CD14-positive monocyte (primary cell): ENCODE results near the gene MXI1. TPM values are rescaled to one million over a fixed set of nuclear protein-coding genes. Genes with fewer than 3 reads are reported as not detected.

Experiments used
- DNase-seq, 3 donors: peaks; one replicate each; pipeline ENCODE4 v3.0.0-alpha.2; 2011 to 2022
- H2AFZ ChIP-seq: 2 replicates; pipeline ENCODE4 v1.6.0; 2012; ENCODE audit warnings: mild to moderate bottlenecking, low read depth, low read length, inconsistent platforms; ENCODE audit not compliant: insufficient read depth, poor library complexity, severe bottlenecking
- H3K27ac ChIP-seq, 2 donors: 1 replicate in 1 of 2; 2 replicates in 1 of 2; pipeline ENCODE4 v1.5.1; 2012 to 2013; ENCODE audit warnings: low read length in 2 of 2, control low read depth in 1 of 2, inconsistent platforms in 1 of 2, low read depth in 1 of 2, mild to moderate bottlenecking in 1 of 2
- H3K27me3 ChIP-seq, 2 donors: one replicate each; pipeline versions ENCODE4 v1.6.0 to v1.6.1; 2011 to 2013; ENCODE audit warnings: low read length in 2 of 2; ENCODE audit not compliant: control insufficient read depth in 2 of 2, insufficient read depth in 2 of 2
- H3K36me3 ChIP-seq, 2 donors: replicated peaks in 1 of 2; 1 replicate in 1 of 2; 2 replicates in 1 of 2; pipeline versions ENCODE4 v1.5.1 to v1.6.1; 2012 to 2013; ENCODE audit warnings: low read length in 2 of 2, control low read depth in 1 of 2, inconsistent platforms in 1 of 2, mild to moderate bottlenecking in 1 of 2; ENCODE audit not compliant: insufficient read depth in 2 of 2, control insufficient read depth in 1 of 2
- H3K4me1 ChIP-seq, 2 donors: 1 replicate in 1 of 2; 2 replicates in 1 of 2; pipeline versions ENCODE4 v1.5.1 to v1.6.1; 2012 to 2013; ENCODE audit warnings: low read length in 2 of 2, control low read depth in 1 of 2, inconsistent platforms in 1 of 2, mild to moderate bottlenecking in 1 of 2, moderate library complexity in 1 of 2; ENCODE audit not compliant: insufficient read depth in 2 of 2, control insufficient read depth in 1 of 2
- H3K4me2 ChIP-seq: replicated peaks from 2 replicates; pipeline ENCODE3; 2012; ENCODE audit warnings: low read length, moderate library complexity, mild to moderate bottlenecking; ENCODE audit not compliant: poor library complexity, severe bottlenecking; ENCODE audit errors: extremely low read depth
- H3K4me3 ChIP-seq, 3 experiments: fragments of 200-600 bp in 1 of 3; sonication (generic) in 1 of 3; replicated peaks in 1 of 3; 1 replicate in 2 of 3; 2 replicates in 1 of 3; pipeline ENCODE4 v1.5.1; 2011 to 2013; ENCODE audit warnings: low read length in 3 of 3, mild to moderate bottlenecking in 3 of 3, control low read depth in 2 of 3, low read depth in 2 of 3, inconsistent platforms in 1 of 3, moderate library complexity in 1 of 3
- H3K79me2 ChIP-seq: 2 replicates; pipeline ENCODE4 v1.6.0; 2012; ENCODE audit warnings: mild to moderate bottlenecking, control low read depth, inconsistent platforms, low read length, moderate library complexity; ENCODE audit not compliant: insufficient read depth
- H3K9ac ChIP-seq: 2 replicates; pipeline ENCODE4 v1.6.0; 2017; ENCODE audit warnings: low read length, mild to moderate bottlenecking; ENCODE audit not compliant: insufficient read depth, poor library complexity, severe bottlenecking
- H3K9me3 ChIP-seq, 2 donors: replicated peaks in 1 of 2; 1 replicate in 1 of 2; 2 replicates in 1 of 2; pipeline versions ENCODE4 v1.5.1 to v1.6.1; 2012 to 2013; ENCODE audit warnings: low read length in 2 of 2, control low read depth in 1 of 2; ENCODE audit not compliant: control insufficient read depth in 1 of 2, insufficient read depth in 1 of 2
- H4K20me1 ChIP-seq: 2 replicates; pipeline ENCODE4 v1.6.0; 2012; ENCODE audit warnings: mild to moderate bottlenecking, low read length, control low read depth, moderate library complexity; ENCODE audit not compliant: insufficient read depth
- H3K27ac Mint-ChIP-seq, 7 donors: one replicate each; pipeline ENCODE4 v1.8.0; 2020; ENCODE audit warnings: mild to moderate bottlenecking in 7 of 7, mixed read lengths in 7 of 7, moderate library complexity in 6 of 7, inconsistent platforms in 2 of 7
- H3K27me3 Mint-ChIP-seq, 3 donors: one replicate each; pipeline ENCODE4 v1.8.0; 2021 to 2022; ENCODE audit warnings: low read depth in 3 of 3, mild to moderate bottlenecking in 3 of 3, mixed read lengths in 3 of 3, moderate library complexity in 3 of 3, inconsistent platforms in 1 of 3
- H3K36me3 Mint-ChIP-seq, 2 donors: one replicate each; pipeline ENCODE4 v1.8.0; 2020; ENCODE audit warnings: mixed read lengths in 2 of 2, inconsistent platforms in 1 of 2, mild to moderate bottlenecking in 1 of 2
- H3K4me1 Mint-ChIP-seq: one replicate; pipeline ENCODE4 v1.8.0; 2020; ENCODE audit warnings: mild to moderate bottlenecking, mixed read lengths
- H3K4me3 Mint-ChIP-seq, 2 donors: one replicate each; pipeline ENCODE4 v1.8.0; 2020; ENCODE audit warnings: mild to moderate bottlenecking in 2 of 2, mixed read lengths in 2 of 2, moderate library complexity in 1 of 2
- H3K9me3 Mint-ChIP-seq, 7 donors: one replicate each; pipeline ENCODE4 v1.8.0; 2020 to 2022; ENCODE audit warnings: mixed read lengths in 7 of 7, mild to moderate bottlenecking in 6 of 7, moderate library complexity in 6 of 7, inconsistent platforms in 2 of 7
- WGBS: methylation state at CpG from one replicate; pipeline ENCODE4 v1.1.5; 2013; ENCODE audit warnings: missing lambda C conversion rate; ENCODE audit not compliant: insufficient coverage; 5-methylcytosine and 5-hydroxymethylcytosine counted together
- intact Hi-C, 2 donors: fragments of 100-400 bp; cut with micrococcal nuclease; formaldehyde crosslinking; loops; one replicate each; pipeline versions ENCODE4 v1.15.0 to v1.15.1; 2023
- polyA plus RNA-seq, 3 donors: library from polyadenylated mRNA; depleted of rRNA in 1 of 3; unstranded in 2 of 3; stranded (reverse) in 1 of 3; fragments of 300-500 nt in 2 of 3; fragments of >200 nt in 1 of 3; fragmentation: Illumina TruSeq in 2 of 3; gene quantifications; 1 replicate in 2 of 3; 2 replicates in 1 of 3; pipeline ENCODE4 v1.2.3, GENCODE V29; 2012 to 2021
- TF ChIP-seq, protein P1 (sequence below): fragments of 200-600 bp; IDR thresholded peaks from one replicate; pipeline ENCODE4 v1.8.0; 2022; ENCODE audit warnings: antibody characterized with exemption, mild to moderate bottlenecking

MXI1 gene
- polyA plus RNA-seq, 3 donors = 13.1 to 25.7 (median 21.6) TPM

DNA sequence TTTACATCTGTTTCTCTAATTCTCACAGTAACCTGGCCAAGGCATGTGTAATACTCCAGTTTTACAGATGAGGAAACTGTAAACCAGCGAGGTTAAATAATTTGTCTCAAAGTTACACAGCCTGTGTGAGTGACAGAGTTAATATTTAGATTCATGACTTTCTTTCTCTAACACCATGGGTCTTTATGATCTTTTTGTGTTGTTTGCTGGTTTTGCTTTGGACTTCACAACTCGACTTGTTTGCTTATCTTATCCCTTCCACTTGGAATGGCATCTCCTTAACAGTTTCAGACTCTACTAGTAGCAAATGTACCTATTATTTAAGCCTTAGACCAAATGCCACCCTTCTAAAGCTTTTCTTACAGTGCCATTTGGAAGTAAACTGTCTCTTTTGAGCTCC, 34.4 kb downstream of the MXI1 start:
- TF ChIP-seq, protein P1, sequence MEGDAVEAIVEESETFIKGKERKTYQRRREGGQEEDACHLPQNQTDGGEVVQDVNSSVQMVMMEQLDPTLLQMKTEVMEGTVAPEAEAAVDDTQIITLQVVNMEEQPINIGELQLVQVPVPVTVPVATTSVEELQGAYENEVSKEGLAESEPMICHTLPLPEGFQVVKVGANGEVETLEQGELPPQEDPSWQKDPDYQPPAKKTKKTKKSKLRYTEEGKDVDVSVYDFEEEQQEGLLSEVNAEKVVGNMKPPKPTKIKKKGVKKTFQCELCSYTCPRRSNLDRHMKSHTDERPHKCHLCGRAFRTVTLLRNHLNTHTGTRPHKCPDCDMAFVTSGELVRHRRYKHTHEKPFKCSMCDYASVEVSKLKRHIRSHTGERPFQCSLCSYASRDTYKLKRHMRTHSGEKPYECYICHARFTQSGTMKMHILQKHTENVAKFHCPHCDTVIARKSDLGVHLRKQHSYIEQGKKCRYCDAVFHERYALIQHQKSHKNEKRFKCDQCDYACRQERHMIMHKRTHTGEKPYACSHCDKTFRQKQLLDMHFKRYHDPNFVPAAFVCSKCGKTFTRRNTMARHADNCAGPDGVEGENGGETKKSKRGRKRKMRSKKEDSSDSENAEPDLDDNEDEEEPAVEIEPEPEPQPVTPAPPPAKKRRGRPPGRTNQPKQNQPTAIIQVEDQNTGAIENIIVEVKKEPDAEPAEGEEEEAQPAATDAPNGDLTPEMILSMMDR = no peak
- Histone ChIP-seq H3K27ac (no peak overlapping the region), H3K9ac (no peak overlapping the region), H3K79me2 (peaks cover 44% of the 10 kb centered on the region), H4K20me1 (peaks cover 36% of the 10 kb centered on the region), H2AFZ (no peak overlapping the region), H3K27me3 (no peaks in the 10 kb centered on the region), H3K4me2 (no peak overlapping the region), H3K4me1 (peaks cover 7 to 17% of the 10 kb centered on the region in 2 donors), H3K36me3 (peaks cover 15 to 37% of the 10 kb centered on the region in 2 donors), H3K4me3 (no peak overlapping the region), H3K9me3 (no peaks in the 10 kb centered on the region)
- Mint-ChIP-seq H3K4me1 (peaks cover 24% of the 10 kb centered on the region), H3K36me3 (peaks cover 29 to 32% of the 10 kb centered on the region in 2 donors), H3K27me3 (no peaks in the 10 kb centered on the region), H3K27ac (no peak overlapping the region), H3K4me3 (no peak overlapping the region), H3K9me3 (no peaks in the 10 kb centered on the region)
- WGBS = no CpG with 5 or more reads among the region's 2 CpGs
- no peak for DNase-seq
- intact Hi-C loops = no loop called here

DNA sequence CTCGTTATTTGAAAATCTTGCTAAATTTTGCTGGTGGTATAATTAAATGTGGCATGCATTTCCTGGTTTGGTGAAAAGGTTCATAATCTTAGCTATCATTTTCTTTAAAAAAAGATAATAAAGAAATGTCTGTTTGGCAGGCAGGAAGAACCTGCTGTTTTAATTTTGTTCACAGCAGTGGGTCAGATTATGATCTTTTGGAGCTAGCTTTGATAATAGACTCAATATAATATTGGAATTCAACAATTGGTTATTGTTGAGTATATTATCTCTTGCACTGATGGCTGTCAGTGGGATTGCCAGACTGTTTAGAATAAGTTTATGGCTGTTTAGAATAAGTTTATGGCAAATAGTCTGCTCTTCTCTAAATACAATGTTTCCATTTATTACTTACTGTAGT, 35.1 kb downstream of the MXI1 start:
- Histone ChIP-seq H3K9ac (no peak overlapping the region), H4K20me1 (peaks cover 34% of the 10 kb centered on the region), H3K27ac (no peak overlapping the region), H3K9me3 (no peaks in the 10 kb centered on the region), H2AFZ (no peak overlapping the region), H3K4me2 (no peak overlapping the region), H3K27me3 (no peaks in the 10 kb centered on the region), H3K79me2 (peaks cover 41% of the 10 kb centered on the region), H3K4me1 (peaks cover 7 to 17% of the 10 kb centered on the region in 2 donors), H3K36me3 (peaks cover 14 to 31% of the 10 kb centered on the region in 2 donors), H3K4me3 (no peak overlapping the region)
- peaks cover 29 to 31% of the 10 kb centered on the region in 2 donors for H3K36me3 Mint-ChIP-seq
- TF ChIP-seq, protein P1 = no peak
- H3K4me3 Mint-ChIP-seq = no peak overlapping the region
- no CpG with 5 or more reads among the region's 1 CpG for WGBS
- no peaks in the 10 kb centered on the region for H3K27me3 Mint-ChIP-seq
- peaks cover 24% of the 10 kb centered on the region for H3K4me1 Mint-ChIP-seq
- no peaks in the 10 kb centered on the region for H3K9me3 Mint-ChIP-seq
- intact Hi-C loops = no loop called here
- H3K27ac Mint-ChIP-seq = no peak overlapping the region
- DNase-seq = no peak
